WTC11 (cell line): Measurements from ENCODE around the gene HSPB6. TPM values are rescaled to one million over a fixed set of nuclear protein-coding genes. Genes with fewer than 3 reads are reported as not detected.

Experiments
- ATAC-seq: fragments of 200-7000 bp; cut with Tn5 transposase; 2 replicates; pipeline ENCODE4 v1.10.0; 2021; ENCODE audit warnings: mild to moderate bottlenecking, moderate library complexity
- CTCF ChIA-PET: fragments of 300-600 bp; sonication (Branson Sonifier 250); formaldehyde crosslinking; loops from one replicate; lab custom pipeline; 2021; ENCODE audit warnings: antibody characterized with exemption; lab: Charles Lee
- POLR2A ChIA-PET: fragments of 350-600 bp; sonication (Branson Sonifier 250); formaldehyde crosslinking; loops from one replicate; lab custom pipeline; 2021; ENCODE audit warnings: antibody characterized with exemption; lab: Charles Lee
- DNase-seq: peaks from one replicate; pipeline ENCODE4 v3.0.0; 2021; ENCODE audit warnings: low spot score
- H3K27ac Mint-ChIP-seq: 2 replicates; pipeline ENCODE4 v1.8.0; 2021; ENCODE audit warnings: mixed read lengths
- H3K27me3 Mint-ChIP-seq: 2 replicates; pipeline ENCODE4 v1.8.0; 2021; ENCODE audit warnings: low read depth, mild to moderate bottlenecking, moderate library complexity, mixed read lengths
- H3K36me3 Mint-ChIP-seq: 2 replicates; pipeline ENCODE4 v1.8.0; 2021; ENCODE audit warnings: mixed read lengths
- H3K4me1 Mint-ChIP-seq: 2 replicates; pipeline ENCODE4 v1.8.0; 2022; ENCODE audit warnings: mixed read lengths
- H3K4me3 Mint-ChIP-seq: 2 replicates; pipeline ENCODE4 v1.8.0; 2021; ENCODE audit warnings: mild to moderate bottlenecking, moderate library complexity, mixed read lengths
- H3K9me3 Mint-ChIP-seq: 2 replicates; pipeline ENCODE4 v1.8.0; 2021; ENCODE audit warnings: mixed read lengths
- E2F5 ChIP-seq: sonication (generic); formaldehyde crosslinking; IDR thresholded peaks from 2 replicates; pipeline ENCODE4 v1.8.1; 2022; ENCODE audit warnings: mild to moderate bottlenecking, moderate library complexity, missing genetic modification reagents
- ERG ChIP-seq: fragments of 250-450 bp; sonication (Bioruptor Pico); IDR thresholded peaks from 2 replicates; pipeline ENCODE4 v1.8.0; 2021; ENCODE audit warnings: mild to moderate bottlenecking
- FOXP1 ChIP-seq: sonication (generic); formaldehyde crosslinking; IDR thresholded peaks from 2 replicates; pipeline ENCODE4 v1.8.0; 2022; ENCODE audit warnings: missing genetic modification reagents, mild to moderate bottlenecking, moderate library complexity, borderline replicate concordance
- HMGXB4 ChIP-seq: sonication (generic); formaldehyde crosslinking; IDR thresholded peaks from 2 replicates; pipeline ENCODE4 v1.8.1; 2023; ENCODE audit warnings: mild to moderate bottlenecking, moderate library complexity, missing genetic modification reagents
- IRF1 ChIP-seq: sonication (generic); formaldehyde crosslinking; IDR thresholded peaks from 2 replicates; pipeline ENCODE4 v1.8.0; 2023; ENCODE audit warnings: missing genetic modification reagents
- MXD4 ChIP-seq: fragments of 250-450 bp; sonication (Bioruptor Pico); IDR thresholded peaks from 2 replicates; pipeline ENCODE4 v1.8.0; 2021; ENCODE audit warnings: mild to moderate bottlenecking, moderate library complexity, borderline replicate concordance
- NFYB ChIP-seq: sonication (generic); formaldehyde crosslinking; conservative IDR thresholded peaks from 2 replicates; pipeline ENCODE4 v1.8.0; 2022; ENCODE audit warnings: low read depth, missing genetic modification reagents
- OVOL2 ChIP-seq: fragments of 250-450 bp; sonication (Bioruptor Pico); IDR thresholded peaks from 2 replicates; pipeline ENCODE4 v1.9.0; 2021; ENCODE audit warnings: mild to moderate bottlenecking, borderline replicate concordance
- PRDM15 ChIP-seq: sonication (generic); formaldehyde crosslinking; IDR thresholded peaks from 2 replicates; pipeline ENCODE4 v1.8.0; 2022; ENCODE audit warnings: missing genetic modification reagents
- SMAD4 ChIP-seq: sonication (generic); formaldehyde crosslinking; IDR thresholded peaks from 2 replicates; pipeline ENCODE4 v1.8.0; 2022; ENCODE audit warnings: mild to moderate bottlenecking, missing genetic modification reagents
- SOX15 ChIP-seq: fragments of 250-450 bp; sonication (Bioruptor Pico); IDR thresholded peaks from 2 replicates; pipeline ENCODE4 v1.9.0; 2021; ENCODE audit warnings: mild to moderate bottlenecking
- SP1 ChIP-seq: sonication (generic); formaldehyde crosslinking; conservative IDR thresholded peaks from 2 replicates; pipeline ENCODE4 v1.8.1; 2022; ENCODE audit warnings: missing genetic modification reagents
- USF2 ChIP-seq: sonication (generic); formaldehyde crosslinking; IDR thresholded peaks from 2 replicates; pipeline ENCODE4 v1.8.1; 2023; ENCODE audit warnings: mild to moderate bottlenecking, missing genetic modification reagents, moderate library complexity
- ZBTB21 ChIP-seq: sonication (generic); formaldehyde crosslinking; IDR thresholded peaks from 2 replicates; pipeline ENCODE4 v1.8.1; 2023; ENCODE audit warnings: mild to moderate bottlenecking, missing genetic modification reagents, borderline replicate concordance
- ZNF396 ChIP-seq: fragments of 250-450 bp; sonication (Bioruptor Pico); IDR thresholded peaks from 2 replicates; pipeline ENCODE4 v1.8.0; 2021; ENCODE audit warnings: mild to moderate bottlenecking, moderate library complexity, borderline replicate concordance
- total RNA-seq: library from RNA; stranded (reverse); gene quantifications from 3 replicates; pipeline ENCODE4 v1.2.3, GENCODE V29; 2021

Gene HSPB6
- total RNA-seq, 1 experiment from 2014 or later, result 1.7 TPM

GRCh38 chr19:35775298-35776101, 18.7 kb upstream of the HSPB6 start, which contains the start of gene ARHGAP33:
TSS of gene ARHGAP33 (plus strand) at chr19:35775564. CDS start at chr19:35775659, 95 bp downstream.
- Mint-ChIP-seq H3K27ac (no peak within 1 kb of the TSS), H3K4me3 (peak within 1 kb of the TSS; percentile 70), H3K27me3 (peaks cover 30% of the 10 kb centered on the region), H3K36me3 (no peaks in the 10 kb centered on the region), H3K9me3 (no peaks in the 10 kb centered on the region), H3K4me1 (peaks cover 30% of the 10 kb centered on the region)
- ChIA-PET CTCF (interaction anchor here (0.9 to 2.5 kb wide), 4 partner anchors 9 to 81 kb away, joined by 3 to 11 read pairs (median 4); partner anchors contain the start of gene KIRREL2), POLR2A (no interaction called here)
- no peak for TF ChIP-seq ZBTB21 (CRISPR knock-in tag)
- no peak for TF ChIP-seq SOX15 (CRISPR knock-in tag)
- 0 out of 2 replicates have a peak, but pooled peaks have one; percentile 6 for TF ChIP-seq USF2 (CRISPR knock-in tag)
- no peak for TF ChIP-seq FOXP1 (CRISPR knock-in tag)
- TF ChIP-seq PRDM15 (CRISPR knock-in tag), result peak; percentile 84
- peak; percentile 64 for TF ChIP-seq NFYB (CRISPR knock-in tag)
- no peak for TF ChIP-seq SMAD4 (CRISPR knock-in tag)
- peak; percentile 70; the same call in 1 of the 2 replicates for TF ChIP-seq E2F5 (CRISPR knock-in tag)
- TF ChIP-seq OVOL2 (CRISPR knock-in tag), result no peak
- TF ChIP-seq SP1 (CRISPR knock-in tag), result peak; percentile 91
- DNase-seq (peak; percentile 100), ATAC-seq (peak; percentile 87)

- no peaks in the 10 kb centered on the region for H3K36me3 Mint-ChIP-seq
- H3K27ac Mint-ChIP-seq, result no peak overlapping the region
These were observed 18.1 kb upstream of the HSPB6 start for GRCh38 chr19:35775046-35775297.

More at GRCh38 chr19:35775046-35775297, 18.1 kb upstream of the HSPB6 start:
- CTCF ChIA-PET, result interaction anchor here (2.5 kb wide), 1 partner anchor 10 kb away, joined by 11 read pairs; no protein-coding TSS in a partner anchor
- no peak for ATAC-seq
- POLR2A ChIA-PET, result no interaction called here
- Mint-ChIP-seq H3K4me1 (peaks cover 30% of the 10 kb centered on the region), H3K4me3 (peak overlapping the region; percentile 53), H3K27me3 (peaks cover 30% of the 10 kb centered on the region), H3K9me3 (no peaks in the 10 kb centered on the region)
- TF ChIP-seq ERG (no peak), MXD4 (CRISPR knock-in tag) (no peak), IRF1 (CRISPR knock-in tag) (no peak), ZNF396 (CRISPR knock-in tag) (no peak), HMGXB4 (CRISPR knock-in tag) (no peak)
- no peak for DNase-seq
